Hepatocyte (in vitro differentiated cells): ENCODE measurements around the gene ZNF407.

Source experiments
- EZH2phosphoT487 ChIP-seq: fragments of 200-600 bp; sonication (generic); IDR thresholded peaks from one replicate; pipeline ENCODE4 v1.6.1; 2018; ENCODE audit warnings: antibody characterized with exemption, mild to moderate bottlenecking, low read depth, moderate library complexity; ENCODE audit not compliant: unreplicated experiment, severe bottlenecking
- TF ChIP-seq, protein P1 (sequence below): fragments of 200-600 bp; sonication (generic); IDR thresholded peaks from 2 replicates; pipeline ENCODE4 v1.5.1; 2016; ENCODE audit warnings: antibody characterized with exemption, mild to moderate bottlenecking; ENCODE audit not compliant: poor library complexity

DNA sequence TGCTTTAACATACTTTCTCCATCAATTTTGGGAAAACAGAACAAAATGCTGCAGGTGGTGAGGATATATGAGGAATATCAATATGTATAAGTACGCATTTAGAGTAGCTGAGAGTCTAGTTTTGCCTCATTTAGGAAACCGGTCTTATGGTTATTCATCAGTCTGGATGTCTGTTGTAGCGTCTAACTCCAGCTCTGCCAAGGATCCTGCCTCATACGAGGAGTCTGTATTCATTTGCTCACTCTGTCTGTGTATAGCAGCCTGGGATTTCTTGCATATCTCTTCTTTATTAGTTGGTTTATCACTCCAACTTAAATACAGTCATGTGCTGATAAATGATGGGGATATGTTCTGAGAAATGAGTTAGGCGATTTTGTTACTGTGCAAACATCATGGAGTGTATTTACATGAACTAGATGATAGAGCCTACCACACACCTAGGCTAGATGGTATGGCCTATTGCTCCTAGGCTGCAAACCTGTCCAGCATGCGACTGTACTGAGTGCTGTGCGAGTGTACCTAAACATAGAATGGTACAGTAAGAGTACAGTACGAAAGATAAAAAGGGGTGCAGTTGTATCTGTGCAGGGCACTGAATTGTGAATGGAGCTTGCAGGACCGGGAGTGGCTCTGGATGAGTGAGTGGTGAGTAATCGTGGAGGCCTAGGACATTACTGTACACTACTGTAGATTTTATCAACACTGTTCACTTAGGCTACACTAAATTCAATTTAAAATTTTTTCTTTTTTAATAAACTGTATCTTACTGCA is 148.1 kb downstream of the ZNF407 start:
- TF ChIP-seq, protein P1, sequence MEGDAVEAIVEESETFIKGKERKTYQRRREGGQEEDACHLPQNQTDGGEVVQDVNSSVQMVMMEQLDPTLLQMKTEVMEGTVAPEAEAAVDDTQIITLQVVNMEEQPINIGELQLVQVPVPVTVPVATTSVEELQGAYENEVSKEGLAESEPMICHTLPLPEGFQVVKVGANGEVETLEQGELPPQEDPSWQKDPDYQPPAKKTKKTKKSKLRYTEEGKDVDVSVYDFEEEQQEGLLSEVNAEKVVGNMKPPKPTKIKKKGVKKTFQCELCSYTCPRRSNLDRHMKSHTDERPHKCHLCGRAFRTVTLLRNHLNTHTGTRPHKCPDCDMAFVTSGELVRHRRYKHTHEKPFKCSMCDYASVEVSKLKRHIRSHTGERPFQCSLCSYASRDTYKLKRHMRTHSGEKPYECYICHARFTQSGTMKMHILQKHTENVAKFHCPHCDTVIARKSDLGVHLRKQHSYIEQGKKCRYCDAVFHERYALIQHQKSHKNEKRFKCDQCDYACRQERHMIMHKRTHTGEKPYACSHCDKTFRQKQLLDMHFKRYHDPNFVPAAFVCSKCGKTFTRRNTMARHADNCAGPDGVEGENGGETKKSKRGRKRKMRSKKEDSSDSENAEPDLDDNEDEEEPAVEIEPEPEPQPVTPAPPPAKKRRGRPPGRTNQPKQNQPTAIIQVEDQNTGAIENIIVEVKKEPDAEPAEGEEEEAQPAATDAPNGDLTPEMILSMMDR = no peak
- TF ChIP-seq EZH2phosphoT487 = no peak
